GM18909 (cell line): ENCODE results near the gene IDH3G.
"Not testable (repeated sequence)": the region's sequence is repeated elsewhere in the genome, so short reads cannot be mapped to it uniquely, and the experiment has no call there.

Experiments
- ATAC-seq: cut with Tn5 transposase; IDR thresholded peaks from one replicate; pipeline ENCODE4 v1.9.1; 2021; ENCODE audit warnings: mild to moderate bottlenecking; ENCODE audit not compliant: unreplicated experiment, poor library complexity

Gene IDH3G

DNA sequence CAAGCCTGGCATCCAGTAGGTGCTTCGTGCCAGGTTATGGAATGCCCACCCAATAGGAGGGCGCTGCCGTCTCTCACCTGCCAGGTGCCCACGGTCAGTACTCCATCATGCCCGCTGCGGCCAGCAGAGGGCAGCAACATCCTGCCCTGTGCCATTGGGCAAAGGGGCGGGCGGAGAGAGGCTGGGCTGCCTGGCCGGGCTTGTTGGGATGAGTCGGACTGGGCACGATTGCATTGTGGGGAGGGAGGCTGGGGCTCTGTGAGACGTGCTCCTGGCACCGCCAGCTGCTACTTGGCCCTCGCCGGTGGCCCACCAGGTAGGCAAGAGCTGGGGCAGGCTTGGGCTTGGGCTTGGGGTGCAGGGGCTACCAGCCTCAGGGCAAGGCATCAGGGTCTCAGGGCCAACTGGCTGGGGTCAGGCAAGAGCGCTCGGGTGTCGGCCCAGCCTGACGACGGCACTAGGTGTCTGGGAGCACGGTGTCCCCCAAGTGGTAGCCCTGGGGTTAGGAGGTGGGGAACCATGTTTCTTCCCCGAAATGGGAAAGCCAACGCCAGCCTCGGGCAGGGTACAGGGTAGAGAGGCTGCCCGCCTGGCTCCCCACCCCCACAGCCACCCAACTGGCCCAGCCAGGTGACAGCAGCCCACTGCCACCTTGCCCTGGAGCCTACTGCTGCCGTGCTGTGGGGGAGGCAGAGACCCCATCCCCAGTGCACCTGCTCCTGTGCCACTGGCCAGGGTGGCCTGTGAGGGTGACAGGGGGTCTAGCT lies 30.0 kb downstream of the IDH3G start, which contains the start of gene PLXNB3:
PLXNB3 (plus strand) TSS at position 261 of the 767 bp plus-strand sequence. CDS start 1,287 bp downstream, outside the sequence.
- peak; percentile 69 for ATAC-seq

DNA sequence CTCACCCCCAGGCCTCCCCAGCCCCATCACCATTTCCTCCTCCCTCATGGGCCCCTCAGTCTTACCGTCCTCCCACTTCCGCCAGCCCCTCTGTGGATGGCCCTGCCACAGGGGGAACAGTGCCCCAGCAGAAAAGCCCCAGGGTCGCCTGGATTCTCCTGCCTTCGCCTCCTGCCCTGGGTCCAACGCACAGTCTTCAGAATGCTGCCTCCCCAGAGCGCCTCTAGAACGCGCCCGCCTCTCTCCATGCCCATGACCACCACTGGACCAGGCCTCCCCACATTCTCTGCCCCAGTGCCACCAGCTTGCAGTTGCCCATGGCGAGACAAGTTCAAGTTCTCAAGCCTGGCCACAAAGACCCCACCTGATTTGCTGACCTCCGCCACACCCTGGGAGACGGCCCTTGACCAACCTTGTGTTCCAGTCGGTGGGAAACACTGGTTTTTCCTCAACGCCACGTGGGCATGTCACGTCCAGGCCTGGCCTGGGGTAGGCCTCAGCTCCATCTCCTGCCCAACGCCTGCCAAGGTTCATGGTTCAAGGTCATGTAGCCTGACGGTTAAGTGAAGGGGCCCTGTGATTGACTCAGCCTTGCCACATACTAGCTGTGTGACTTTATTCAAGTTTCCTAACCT lies 30.8 kb downstream of the IDH3G start:
- no peak for ATAC-seq

DNA sequence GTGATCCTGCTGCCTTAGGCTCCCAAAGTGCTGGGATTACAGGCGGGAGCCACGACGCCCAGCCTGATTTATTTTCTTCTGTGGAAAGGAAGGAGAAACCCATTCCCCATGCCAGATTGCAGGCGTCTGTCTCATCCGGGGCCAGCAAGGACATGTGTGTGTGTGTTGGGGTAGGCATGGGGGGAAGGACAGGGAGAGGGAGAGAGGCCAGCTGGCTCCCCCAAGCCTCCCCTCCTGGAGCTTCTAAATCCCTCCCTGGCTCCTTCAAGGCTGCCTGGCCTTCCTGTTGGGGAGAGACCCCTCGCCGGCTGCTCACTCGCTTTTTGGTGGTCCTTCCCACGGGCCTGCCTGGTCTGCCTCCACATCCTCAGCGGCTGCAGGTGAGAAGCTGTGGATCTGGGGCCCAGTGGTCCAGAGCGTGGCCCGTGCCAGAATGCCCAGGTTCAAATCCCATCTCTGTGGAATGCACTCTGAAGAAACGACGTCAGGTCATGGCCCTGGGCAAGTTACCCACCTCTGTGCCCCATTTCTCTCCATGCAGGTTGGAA lies 31.5 kb downstream of the IDH3G start:
- ATAC-seq: no peak

DNA sequence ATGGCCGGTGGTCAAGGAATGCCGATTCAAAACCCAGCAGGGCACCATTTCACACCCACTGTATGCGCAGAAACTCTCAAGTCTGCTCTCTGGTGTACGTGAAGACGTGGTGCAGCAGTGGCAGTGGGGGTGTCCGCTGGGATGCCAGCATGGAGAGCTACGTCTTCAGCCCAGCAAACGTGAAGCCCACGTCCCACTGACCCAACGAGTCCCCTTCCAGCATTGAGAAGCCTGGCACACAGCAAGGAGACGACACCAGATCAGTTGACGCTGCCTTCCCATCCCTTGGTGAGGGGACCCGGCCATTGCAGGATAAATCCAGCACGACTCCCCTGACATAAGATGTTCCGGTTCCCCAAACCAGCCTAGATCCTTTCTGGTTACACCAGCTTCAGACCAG lies 32.3 kb downstream of the IDH3G start:
- ATAC-seq: no peak

DNA sequence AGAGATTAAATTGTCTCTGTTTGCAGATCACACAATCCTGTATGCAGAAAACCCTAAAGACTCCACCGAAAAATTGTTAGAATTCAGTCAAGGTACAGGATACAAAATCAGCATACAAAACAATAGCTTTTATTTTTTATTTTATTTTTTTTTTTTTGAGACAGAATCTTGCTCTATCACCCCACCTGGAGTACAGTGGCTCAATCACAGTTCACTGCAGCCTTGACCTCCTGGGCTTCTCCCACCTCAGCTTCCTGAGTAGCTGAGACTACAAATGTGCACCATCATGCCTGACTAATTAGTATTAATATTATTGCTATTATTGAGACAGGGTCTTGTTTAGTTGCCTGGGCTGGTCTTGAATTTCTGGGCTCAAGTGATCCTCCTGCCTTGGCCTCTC lies 39.0 kb downstream of the IDH3G start:
- ATAC-seq: no peak

DNA sequence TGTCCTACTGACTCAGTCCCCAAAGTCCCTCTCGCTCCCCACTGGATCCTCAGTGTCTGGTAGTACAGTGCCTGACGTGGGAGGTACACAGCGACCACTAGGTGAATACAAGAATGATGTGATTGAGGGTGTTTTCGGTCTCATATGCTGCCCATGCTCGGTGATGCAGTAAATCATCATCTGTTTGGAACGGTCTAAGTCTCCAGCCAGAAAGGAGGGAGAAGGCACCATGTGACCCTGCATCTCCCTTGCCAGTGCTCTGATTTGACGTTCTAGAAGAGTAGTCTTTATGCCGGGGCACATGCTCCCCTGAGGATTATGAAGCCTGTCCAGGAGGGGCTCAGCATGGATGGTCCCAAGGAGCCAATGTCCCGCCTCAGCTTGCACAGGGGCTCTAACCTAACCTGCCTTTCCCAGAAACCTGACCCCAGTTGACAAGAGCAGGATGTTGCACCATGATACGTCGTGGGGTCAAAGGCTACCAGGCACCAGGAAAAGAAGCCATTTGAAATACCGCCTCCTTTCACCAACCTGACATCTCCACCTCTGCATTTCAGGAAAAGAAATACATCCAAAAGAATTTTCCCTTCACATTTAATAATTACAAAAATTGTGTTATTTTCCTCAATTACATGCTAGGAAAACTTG lies 43.9 kb downstream of the IDH3G start:
- ATAC-seq: no peak

DNA sequence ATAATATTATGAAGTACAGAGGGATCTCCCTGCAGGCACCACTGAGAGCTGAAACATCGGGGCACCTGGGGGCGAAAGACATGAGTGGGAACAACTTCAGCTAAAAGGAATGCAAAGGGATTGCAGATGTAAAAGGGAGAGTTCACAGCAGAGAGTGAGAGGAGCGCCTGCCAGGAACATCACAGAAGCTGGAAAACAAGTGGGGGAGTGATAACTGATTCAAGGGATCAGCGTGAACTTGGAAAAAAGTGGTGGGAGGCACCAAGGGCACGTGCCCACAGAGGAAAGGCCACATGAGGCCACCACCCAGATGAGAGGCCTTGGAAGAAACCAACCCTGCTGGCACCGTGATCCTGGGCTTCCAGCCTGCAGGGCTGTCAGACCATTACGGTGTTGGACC lies 45.2 kb downstream of the IDH3G start:
- ATAC-seq: not testable (repeated sequence)

DNA sequence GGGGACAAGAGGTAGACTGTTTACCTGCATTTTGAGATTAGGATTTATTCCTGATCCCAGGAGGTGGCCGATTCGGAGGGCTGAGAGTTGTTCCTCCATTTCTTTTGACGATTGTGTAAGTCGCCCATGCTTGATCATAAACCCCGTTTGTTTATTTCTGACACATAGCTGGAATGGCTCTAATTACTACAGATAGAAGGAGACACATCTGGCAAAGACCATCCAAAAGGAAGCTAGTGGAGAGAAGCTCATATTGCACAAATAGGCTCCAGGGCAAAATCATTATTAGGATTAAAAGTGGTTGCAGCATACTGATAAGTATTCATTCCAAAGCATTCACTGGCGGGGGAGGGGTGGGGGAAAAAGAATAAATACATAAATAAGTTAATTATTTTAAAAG lies 47.2 kb downstream of the IDH3G start:
- ATAC-seq: not testable (repeated sequence)

DNA sequence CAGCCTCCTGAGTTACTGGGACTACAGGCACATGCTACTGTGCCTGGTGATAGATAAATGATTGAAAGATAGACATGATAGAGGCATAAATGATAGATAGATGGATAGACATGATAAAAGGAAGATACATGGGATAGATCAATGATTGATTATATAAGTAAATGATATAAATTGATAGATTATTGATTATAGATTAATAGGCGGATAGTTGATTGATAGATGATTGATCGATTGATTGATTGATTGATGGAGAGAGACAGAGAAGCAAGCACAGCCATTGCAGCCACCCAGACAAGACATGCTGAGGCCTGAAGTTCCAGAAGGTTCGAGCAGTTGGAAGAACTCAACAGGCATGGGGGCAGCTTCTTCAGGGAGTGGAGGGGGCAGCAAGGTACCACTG lies 47.8 kb downstream of the IDH3G start:
- ATAC-seq: no peak

DNA sequence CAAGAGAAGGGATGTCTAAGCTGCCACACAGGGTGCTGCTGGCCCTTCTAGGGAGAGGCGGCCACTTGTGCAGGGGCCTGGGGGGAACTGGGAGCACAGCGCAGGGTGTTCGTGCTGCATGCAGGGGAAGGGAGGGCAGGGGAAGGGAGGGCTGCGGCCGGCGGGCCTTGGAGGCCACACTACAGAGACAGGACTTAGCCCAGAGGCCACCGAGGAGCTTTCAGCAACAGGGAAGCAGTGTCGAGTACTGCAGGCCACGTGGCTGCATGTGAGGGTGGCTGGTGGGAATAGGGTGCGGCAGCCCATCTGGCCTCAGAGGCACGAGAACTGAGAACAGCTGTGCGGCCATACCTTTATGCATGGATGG lies 49.1 kb downstream of the IDH3G start:
- ATAC-seq: not testable (repeated sequence)

DNA sequence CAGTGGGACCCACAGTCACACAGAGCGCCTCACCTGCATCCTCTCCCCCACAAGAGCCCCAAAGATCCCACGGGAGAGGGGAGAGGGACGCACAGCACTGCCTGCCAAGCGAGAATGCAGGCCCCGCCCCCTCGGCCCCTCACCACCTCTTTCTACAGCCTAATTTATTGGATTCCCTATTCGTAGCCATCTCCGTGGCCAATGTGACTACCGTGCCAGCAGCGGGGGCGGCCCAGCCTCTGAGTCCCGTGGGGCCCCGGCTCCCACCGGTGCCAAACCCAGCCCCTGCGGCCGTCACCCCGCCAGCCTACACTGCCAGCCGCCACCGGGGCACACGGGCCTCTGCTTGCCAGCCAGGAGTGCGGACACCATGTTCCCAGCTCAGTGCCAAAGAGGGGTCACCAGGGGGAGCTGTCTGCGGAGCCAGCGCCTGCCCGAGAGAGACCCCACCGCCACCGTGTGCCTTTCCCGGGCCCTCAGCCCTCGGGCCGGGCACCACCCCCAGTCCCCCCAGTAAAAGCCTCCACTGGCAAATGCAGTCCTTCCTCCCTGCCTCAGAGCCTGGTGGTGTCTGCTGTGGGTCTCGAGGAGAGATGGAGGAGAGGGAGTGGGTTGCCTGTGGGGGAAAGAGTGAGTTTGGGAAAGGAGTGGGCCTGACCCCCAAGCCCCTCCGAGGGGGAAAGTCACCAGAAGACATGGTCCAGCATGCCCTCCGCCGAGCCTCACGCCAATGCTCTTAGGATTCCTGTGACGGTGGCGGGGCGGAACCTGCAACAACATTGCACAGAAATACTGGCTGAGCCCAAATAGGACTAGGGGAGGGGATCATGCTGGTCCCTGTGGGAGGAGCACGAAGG lies 49.7 kb downstream of the IDH3G start:
- ATAC-seq: no peak

DNA sequence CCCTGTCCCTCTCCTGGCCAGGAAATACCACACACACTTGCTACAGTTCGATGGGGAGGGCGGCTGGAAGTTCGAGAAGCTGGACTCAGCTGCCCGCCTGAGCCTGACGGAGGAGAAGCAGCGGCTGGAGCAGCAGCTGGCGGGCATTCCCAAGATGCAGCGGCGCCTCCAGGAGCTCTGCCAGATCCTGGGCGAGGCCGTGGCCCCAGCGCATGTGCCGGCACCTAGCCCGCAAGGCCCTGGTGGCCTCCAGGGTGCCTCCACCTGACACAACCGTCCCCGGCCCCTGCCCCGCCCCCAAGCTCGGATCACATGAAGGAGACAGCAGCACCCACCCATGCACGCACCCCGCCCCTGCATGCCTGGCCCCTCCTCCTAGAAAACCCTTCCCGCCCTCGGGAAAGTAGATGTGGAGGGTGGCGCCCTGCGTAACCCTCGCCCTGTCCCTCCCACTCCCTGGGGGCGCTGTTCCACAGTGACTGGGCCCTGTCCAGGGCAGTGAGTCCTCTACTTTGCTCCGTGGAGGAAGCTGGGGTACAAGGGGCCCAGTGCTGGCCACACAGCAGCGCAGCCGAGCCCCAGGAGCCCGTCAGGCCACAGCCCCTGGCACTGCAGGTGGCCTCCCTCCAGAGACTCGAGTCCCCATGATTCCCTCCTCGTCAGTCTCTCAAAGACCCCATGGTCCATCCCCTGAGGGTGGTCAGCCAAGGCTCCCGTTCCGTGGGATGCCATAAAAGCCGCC lies 50.5 kb downstream of the IDH3G start:
- not testable (repeated sequence) for ATAC-seq

DNA sequence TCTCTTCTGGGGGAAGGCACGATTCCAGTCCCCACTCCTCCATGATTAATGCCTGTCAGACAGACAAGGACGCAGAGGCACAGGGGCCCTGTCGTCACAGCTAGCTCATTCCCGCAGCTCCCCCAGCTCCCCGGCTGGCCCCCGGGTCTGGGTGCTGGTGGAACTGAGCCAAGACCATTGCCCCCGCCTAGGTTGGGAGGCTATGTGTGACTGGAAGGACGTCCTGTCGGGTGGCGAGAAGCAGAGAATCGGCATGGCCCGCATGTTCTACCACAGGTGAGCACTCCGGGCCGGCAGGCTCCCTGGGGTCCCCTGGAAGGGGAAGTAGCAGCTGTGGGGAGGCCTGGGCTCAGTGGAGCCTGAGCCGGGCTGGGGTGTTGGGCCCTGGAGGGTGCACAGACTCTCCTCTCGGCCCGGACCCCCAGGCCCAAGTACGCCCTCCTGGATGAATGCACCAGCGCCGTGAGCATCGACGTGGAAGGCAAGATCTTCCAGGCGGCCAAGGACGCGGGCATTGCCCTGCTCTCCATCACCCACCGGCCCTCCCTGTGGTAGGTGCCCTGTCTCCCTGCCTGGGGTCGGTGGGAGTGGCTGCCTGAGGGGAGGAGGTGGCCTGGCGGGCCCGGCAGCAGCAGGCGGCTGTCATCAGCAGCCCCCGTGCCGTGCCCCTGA lies 51.2 kb downstream of the IDH3G start:
- ATAC-seq: not testable (repeated sequence)

DNA sequence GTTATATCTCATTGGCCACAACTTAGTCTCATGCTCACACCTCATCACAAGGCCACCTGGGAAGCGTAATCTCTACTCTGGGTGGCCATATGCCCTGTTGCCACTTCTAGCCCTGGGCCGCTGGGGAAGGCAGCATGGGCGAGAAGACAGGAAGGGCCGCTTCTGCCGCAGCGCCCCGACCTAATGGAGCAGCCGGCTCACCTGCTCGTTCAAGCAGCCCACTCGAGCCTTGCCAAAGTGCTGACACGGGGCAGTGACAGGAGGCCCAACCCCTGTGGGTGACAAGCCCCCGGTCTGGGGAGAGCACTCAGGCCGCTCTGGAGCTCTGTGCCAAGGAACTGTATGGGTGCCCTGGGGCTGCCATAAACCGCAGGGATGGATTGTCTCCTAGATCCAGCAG lies 52.1 kb downstream of the IDH3G start:
- ATAC-seq: not testable (repeated sequence)

DNA sequence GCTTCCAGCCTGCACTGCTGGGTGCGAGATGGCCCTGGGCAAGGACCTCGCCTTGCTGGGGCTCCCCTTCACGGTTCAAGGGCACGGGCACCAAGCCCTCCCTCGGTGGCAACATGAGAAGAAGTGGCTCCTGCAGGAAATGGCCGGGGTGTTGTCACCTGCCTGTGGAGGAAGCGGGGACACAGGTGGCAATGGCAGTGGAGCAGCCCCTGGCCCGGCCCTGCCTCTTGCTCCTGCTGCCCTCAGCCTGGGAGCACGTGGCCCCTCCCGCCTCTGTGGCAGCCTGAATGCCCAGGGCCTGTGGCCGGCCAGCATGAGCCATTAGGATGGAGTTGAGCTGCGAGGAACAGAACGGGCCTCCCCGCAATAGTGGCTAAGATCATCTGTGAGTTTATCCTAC lies 52.7 kb downstream of the IDH3G start:
- ATAC-seq: no peak

DNA sequence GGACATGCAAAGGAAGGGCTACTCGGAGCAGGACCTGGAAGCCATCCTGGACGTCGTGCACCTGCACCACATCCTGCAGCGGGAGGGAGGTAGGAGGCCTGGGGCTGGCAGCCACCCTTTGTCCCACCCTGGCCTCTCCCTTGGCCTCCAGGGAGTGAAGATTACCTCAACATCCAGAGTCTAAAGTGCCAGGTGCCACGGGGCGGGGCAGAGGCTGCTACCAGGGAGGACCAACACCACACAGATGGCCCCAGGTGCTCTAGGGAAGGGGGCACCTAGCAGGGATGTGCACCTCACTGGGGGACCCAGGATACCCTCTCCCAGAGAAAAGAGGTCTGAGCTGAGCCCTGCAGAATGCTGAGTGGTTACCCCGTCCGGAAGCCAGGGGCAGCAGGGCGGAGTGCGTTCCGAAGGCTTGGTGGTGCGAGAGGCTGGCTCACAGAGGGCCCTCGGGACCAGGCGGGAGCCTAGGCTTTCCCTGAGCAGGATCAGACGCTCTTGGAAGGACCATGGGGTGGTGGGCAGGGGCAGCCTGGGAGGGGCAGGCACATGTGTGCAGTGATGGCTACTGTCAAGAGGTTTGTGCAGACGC lies 53.4 kb downstream of the IDH3G start:
- ATAC-seq: no peak

DNA sequence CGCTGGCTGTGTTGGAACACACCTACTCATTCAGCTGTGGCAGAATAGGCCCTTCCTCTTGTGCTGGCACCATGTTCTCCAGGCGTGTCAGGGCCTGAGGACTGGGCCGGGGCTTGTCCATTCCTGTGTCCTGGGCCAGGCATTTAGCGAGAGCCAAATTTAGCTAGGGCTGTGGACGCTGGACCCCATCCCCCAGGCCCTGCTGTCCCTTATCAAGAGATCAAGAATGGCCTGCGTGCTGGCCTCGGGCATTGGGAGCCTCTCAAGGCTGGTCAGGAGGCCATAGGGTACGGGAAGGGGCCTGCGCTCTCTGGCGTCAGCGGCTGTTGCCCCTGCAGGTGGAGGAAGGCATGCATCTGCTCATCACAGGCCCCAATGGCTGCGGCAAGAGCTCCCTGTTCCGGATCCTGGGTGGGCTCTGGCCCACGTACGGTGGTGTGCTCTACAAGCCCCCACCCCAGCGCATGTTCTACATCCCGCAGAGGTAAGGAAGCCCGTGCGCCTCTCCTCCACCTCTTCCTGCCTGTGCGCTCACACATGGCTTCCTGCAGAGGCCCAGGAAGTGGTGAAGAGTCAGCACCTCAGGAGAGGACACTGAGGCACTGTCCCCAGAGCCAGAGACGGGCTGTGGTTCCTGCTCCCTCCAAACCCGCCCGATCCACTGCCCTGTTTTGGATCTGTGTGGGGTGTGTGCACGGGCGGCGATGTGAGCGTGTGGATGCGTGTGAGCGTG lies 54.3 kb downstream of the IDH3G start:
- no peak for ATAC-seq

DNA sequence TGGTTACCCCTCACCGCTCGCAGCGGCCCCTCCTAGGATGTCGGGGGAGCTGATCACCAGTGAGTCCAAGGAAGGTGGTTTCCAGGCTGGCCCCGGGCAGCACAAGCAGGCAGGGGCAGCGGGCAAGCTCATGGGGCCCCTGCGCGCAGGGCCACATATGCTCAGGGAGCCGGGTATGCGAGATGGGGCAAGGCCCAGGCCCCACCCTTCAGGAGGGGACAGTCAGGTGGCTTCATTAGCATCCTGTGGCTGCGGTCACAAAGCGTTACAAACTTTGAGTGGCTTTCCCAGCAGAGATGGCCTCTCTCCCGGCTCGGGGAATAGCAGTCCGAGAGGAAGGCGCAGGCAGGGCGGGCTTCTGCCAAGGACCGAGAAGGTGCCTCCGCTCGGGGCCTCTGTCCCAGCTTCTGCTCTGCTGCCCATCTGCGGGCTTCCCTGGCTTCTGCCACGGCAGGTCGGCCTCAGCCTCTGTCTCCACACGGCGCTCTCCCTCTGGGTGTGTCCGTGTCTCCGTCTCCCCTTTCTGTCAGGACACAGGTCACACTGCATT lies 56.0 kb downstream of the IDH3G start:
- ATAC-seq: no peak
